GM19328 (cell line): ENCODE measurements around the gene NTM.

ENCODE experiments used
- ATAC-seq: cut with Tn5 transposase; IDR thresholded peaks from one replicate; pipeline ENCODE4 v1.9.1; 2021; ENCODE audit warnings: mild to moderate bottlenecking, moderate library complexity; ENCODE audit not compliant: unreplicated experiment

The NTM gene

DNA sequence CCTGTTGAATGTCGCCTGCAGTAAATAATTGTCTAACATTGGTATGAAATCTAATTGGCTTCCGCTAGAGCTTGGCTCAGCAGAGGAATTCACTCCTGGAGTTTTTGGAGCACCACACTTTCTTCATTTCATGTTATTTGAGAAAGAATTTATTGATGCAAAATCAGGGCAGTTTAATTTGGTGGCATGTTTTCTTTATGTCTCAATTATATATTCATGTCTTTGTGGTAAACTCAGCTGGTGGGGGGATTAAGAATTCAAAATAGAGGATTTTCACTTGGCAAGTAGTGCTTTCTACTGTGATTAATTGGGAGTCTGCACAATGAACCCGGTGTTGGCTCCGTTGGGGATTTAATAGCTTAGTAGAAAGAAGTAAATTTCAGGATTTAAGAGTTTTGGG, 784.4 kb downstream of the NTM start:
- ATAC-seq, result no peak

DNA sequence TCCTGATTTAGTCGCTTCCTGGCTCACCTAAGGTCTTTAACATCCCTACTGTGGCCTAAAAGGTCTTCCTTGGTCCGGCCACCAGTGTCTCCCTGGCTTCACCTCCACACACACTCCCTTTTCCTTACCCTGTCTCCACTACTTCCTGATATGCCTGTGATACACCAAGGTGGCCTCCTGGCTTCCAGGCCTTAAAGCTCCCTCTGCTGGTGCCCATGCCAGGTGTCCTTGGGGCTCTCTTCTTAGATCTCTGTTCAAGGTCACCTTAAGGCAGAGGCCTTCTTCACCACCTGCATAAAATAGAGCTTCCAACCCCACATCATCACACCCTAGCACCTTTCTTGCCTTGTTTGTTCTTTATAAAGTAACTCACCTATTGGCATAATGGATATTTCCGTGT, 787.7 kb downstream of the NTM start:
- no peak for ATAC-seq

DNA sequence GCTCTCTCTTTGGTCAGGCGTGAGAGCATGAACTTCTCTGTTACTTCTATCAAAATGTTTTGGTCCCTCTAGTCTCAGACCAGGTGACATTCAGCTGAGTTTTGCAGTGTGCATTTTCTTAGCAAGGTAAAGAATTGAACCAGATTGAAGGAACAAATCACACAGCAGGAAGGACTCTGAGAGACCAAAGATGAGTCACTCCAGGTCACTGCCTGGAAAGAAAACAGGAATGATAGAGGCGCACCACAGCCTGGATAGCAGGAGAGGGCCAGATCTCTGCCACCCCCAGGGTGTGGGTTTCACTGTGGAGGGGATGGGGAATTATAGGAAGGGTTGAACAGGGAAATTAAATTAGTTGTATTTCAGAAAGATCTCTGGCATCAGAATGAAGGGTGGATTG, 788.3 kb downstream of the NTM start:
- ATAC-seq, result no peak

DNA sequence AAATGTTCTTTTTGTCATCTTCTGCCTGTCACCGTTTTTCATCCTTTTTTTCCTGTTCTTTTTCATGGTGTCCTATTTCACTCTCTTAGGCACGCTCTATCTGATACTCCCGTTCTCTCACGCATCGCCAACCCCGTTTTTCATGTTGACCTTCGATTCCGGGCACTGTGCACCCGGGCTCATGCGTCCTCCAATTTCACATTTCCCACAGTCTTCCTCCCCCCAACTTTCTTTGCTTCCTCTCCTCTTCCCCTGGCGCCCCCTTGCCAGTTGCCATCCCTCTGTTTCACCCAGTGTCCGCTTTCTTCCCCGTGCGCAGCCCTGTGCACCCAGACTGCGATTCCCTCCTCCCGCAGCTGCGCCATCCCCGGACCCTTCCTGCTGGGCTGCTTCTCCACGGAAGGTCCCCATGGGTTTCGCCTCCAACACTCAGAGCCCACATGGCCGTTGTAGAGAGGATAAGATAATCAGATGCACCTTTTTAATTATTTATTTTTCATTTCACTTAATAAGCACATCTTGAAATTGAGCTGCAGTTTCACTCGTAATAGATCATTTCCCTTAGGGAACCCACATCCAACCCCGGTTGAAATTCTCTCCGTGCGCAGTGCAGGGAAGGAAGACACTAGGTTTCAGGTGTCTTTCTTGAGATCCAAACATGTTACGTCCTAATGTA, 791.1 kb downstream of the NTM start:
- no peak for ATAC-seq

DNA sequence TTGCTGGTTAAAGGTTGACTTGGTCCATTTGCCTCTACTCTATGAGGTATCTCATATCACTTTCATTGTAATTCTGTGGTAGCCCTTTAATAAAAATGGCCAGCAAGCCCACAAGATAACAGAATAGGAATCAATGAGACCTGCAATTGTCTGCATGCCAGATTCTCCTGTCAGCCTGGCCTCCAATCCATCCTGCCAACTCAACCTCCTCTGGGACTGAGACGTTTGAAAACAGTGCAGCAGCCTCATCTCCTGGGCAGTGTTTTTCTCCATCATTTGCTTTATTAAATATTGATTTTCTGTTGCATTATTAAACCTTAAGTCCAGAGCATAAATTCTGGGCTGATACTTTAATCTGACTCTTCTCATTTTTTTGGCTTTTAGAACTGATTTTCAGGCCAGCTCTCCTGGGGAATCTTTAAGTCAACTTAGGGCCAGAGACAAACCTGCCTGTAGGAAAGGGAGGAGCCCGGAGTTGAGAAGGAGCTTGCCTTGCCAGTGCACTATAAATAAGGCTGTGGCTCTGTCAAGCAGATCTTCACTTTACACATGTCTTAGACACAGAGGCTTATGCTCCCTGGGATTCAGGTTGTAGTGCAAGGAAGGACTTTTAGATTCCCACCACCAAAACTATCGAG, 798.0 kb downstream of the NTM start:
- ATAC-seq, result no peak

DNA sequence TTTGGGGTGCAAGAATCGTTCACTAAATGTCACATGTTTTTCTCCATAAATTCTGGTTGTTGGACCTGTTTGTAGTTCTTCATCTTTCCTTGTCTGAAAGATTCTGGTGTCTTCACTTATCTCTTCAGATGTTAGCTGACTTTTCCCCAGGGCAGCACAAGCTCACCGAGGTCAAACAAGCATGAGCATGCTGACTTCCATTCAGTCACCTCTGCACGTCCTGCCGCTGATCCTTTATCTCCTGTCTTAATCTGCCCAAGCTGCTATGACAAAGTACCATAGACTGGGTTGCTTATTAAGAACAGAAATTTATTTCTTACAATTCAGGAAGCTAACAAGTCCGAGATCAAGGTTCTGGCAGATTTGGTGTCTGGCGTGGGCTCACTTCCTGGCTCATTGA, 800.6 kb downstream of the NTM start:
- no peak for ATAC-seq

DNA sequence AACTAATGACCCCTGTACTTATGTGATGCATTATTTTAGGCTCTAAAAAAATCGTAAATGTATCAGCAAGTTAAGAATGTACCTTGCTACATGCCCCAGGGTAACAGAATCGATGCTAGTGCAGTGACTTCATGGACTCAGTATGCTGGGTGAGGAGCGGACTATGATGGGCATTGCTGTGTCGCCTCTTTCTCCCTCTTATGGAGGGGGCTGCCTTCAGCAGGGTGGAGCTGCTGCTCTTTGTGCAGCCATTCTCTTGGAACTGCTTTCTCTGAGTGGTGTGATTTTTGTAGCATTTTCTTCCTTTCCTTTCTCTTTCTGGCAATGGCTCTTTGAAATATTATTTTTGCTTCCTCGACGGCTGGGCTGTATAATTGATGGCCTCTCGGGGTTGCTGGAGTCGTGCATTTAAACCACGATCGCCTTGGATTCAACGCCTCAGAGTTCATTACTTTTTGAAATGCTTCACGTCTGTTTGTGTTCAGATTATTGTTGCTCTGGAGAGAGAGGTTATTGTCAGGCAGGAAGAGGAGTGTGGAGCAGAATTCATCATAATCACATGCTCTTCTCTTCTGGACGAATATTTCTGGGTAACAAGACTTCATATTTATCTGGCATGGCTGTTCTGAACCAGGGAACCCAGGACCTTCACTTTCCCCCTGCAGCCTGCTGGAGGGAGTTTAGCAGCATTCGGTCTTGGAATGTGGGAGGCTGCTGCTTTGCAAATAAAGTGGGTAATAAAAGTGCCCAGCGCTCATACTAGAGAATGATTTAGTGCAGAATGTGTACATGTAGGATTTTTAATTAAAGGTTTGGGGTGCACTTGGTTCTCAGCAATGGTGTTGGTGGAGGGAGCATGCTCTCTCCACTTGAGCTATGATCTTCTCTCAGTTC, 804.2 kb downstream of the NTM start:
- ATAC-seq, result no peak

DNA sequence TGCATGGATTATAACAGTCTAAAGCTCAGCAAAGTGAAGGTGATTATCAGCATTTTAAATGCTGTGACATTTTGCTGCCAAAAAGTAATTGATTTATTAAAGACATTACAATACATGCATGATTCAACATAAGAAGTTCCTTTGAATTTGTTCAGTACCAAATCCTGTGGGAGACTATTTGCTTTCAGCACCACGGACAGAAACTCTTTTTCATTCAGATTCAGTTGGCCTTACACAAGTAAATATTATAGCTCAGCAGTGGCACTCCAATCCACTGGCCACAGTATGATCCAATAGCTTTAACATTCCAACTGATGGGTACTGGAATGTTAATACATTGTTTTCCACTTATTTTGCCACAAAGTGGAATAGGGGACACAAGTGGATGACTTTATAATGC, 806.7 kb downstream of the NTM start:
- ATAC-seq, result no peak

DNA sequence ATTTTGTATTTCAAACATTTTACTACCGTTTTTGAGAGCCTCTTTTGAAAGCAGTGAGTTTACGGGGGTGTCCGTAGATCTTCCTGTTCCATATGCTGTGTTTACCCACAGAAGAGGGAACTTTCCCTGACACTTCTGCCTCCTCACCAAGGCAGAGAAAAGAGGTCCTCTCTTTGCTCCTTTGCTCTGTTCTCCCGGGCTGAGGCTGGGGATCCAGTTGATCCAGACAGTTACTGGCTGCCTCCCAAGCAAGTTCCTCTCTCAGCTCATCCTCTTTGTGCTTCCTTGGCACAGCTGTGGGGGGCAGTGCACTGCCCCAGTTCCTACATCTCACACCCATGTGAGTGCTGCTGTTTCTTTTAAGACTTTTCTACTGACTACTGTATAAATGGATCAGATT, 813.7 kb downstream of the NTM start:
- ATAC-seq, result no peak

DNA sequence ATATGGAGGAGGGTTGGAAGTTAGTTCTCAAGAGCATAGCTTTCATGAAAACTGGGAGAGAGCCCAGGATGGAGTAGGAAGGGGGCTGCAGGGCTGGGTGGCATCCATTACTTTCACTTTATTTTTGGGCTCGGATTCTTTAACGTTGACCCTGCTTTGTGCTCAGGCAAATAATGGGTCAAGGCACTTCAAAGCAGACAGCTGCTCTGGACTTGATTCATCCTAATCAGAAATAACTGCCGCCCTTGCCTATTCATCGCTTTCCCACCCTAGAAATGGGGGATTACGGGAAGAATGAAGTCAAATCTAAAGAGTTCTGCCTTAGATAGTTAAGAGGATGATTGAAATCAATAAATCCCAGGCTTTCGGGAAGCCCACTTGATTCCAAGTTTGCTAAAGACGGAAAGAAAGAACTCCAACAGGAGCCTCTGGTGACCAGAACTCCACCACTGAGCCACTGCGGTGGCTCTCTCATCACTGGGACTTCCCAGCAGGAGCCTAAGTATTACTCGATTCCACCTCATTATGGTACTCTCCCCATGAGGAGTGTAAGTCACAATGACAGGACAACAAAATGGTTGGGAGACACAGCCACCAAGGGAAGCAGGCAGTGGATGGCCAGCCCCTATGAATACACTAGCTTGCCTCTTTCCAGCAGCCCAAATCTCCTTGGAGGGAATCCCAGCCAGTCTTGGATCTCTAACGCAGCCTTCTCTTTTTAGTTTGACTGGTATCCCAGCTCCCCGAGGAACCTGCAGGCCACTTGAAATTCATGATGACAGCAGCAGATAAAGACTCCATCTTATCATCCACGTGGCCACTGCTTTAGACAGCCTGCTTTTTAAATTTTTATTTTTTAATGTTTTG, 815.5 kb downstream of the NTM start:
- ATAC-seq, result no peak

DNA sequence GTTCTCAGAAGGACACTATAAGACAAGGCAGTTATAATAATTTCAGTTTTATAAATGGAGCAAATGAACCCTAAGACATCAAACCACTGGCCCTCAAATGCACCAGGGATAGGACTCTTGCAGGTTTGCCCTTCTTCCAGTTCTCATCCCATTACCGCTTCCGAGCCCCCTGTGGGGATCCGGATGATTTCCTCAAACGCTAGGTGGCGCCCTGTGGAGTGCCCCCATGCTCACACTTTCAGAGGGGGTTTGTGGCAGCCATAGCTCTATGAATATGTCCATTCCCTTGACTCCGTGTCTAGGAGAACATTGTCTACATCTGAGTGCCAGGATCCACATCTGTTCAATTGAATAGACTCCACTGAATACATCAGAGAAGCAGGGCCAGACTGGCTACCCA, 816.3 kb downstream of the NTM start:
- no peak for ATAC-seq

DNA sequence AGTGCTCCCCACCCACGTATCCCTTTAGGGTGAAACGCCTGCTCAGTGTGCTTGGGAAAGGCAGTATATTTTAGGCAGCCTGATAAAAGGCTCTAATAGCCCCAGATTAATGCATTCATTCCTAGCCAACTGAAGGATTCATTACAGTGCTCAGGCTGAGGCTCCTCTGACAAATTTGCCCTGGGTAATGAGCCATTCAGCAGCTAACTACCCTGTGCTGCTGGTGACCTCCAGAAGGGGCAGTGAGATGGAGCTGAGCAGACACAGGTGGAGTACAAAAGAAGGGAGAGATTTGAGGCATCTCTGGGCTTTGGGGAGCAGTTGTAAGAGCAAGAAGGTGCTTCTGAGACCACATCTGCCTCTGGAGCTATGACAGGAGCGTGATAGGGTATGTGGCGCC, 817.0 kb downstream of the NTM start:
- no peak for ATAC-seq

DNA sequence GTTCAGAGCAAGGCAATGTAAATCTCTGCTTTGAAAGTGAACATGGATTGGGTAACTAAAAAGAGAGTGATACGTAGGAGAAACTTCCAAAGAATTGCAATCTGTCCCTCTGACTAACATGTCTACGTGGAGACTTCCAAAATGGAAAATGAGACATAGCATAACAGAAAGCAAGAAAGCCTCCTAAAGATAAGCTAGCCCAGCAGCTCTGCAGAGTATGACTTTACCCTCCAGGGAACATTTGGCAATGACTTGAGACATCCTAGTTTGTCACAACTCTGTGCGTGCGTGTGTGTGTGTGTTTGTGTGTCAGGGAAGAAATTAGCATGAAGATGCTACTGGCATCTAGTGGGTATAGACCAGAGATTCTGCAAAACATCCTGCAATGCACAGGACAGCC, 817.4 kb downstream of the NTM start:
- no peak for ATAC-seq

DNA sequence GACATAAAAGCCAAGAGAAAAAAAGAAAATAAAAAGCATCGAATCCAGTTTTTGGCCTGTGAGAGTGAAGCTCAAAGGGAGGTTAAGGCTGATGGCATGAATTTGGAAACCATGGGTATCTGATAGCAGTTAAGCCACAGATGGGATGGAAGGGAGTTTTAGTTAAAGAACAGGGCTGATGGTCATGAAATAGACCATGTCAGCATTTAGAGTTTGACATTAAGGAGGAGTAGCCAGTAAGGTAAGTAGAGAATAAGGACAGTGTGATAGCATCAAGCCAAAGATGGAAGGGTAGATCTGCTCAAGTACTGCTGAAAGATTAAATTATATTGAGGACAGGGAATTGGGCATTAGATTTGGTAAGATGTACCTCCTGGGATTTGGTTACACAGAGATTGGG, 826.5 kb downstream of the NTM start:
- ATAC-seq, result no peak

DNA sequence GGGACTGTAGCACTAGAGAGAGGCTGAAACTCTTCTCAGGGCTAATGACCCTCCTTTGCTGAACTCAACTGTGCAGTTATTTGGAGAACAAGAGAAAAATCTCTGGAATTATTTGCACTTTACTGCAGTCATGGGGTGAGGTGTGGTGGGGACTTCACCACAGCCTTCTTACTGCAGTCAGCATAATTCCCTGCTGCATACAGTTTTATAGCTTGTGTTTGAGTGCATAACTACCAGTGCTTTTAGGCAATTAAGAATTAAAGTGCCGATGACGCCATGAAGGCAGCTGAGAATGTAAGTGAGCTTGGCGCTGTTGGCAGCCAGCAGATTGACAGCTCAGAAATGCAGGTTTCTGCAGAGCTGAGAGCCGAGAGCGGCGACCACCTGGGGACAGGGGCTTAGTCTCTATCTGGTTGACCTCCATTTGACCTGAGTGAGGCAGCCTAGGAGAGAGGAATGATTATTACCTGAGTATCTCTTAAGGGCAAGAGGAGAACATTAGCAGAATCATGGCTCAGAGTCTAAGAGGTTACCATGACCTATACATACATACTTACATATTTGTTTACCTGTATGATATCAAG, 830.0 kb downstream of the NTM start:
- no peak for ATAC-seq

DNA sequence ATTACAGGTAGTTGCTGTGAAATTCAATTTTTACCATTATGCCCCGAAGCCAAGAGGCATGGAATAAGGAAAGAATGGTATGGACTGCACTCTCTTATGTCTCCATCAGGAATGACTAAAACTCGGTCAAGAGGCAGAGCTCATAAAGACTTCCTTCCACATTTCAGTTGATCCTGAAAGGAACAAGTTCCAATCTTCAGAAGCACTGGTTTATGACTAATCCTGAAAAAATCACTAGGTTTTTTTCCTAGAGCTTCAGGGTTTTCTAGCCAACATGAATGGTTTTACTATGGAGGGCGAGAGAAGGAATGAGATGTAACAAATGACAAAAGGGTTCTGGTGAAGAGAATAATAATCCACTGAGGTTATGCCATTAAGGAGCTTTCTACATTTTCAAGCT, 832.2 kb downstream of the NTM start:
- ATAC-seq, result no peak

DNA sequence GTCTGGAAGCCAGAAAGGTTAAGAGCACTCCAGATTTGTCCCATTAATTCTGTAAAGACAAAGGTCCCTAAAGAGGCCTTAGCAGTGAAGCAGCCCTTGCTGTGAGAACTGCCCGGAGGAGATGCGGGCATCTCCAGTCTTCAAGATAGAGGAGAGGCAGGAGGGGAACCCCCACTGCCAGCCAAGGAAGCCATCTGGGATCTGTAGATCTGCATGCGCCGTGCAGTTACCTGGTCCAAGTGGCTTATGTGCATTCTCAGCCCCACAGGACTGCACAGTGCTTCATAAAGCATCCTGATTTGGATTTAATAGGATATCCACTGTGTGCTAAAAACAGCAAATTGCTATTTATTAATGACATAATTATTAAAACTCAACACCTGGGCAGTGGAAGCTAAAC, 834.6 kb downstream of the NTM start:
- no peak for ATAC-seq

DNA sequence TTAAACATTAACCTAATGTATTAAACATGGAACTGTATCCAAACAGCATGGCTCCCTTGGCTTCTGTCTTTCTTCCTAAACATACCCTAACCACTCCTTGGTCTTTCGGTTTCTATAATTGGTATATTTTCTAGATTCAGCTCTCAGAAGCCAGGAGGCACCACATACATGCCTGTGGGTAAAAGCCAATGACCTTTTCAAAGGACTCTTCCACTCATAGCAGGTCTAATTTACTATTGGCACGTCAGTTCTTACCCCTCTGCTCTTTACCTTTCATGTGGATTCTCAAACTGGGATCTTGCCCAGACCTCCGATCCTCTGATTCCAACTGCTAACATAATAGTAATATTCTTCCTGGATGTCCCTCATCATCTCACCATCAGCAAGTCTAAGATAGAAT, 835.1 kb downstream of the NTM start:
- no peak for ATAC-seq

DNA sequence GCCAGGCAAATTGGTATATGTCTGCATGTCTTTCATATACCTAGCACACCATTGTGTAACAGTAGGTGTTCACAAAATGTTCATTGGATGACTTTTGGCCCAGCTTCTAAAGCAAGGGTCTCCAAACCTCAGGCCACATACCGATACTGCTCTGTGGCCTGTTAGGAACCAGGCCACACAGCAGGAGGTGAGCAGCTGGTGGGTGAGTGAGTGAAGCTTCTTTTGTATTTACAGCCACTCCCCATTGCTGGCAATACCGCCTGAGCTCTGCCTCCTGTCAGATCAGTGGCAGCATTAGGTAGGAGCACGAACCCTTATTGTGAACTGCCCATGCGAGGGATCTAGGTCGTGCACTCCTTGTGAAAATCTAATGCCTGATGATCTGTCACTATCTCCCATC, 836.6 kb downstream of the NTM start:
- no peak for ATAC-seq

DNA sequence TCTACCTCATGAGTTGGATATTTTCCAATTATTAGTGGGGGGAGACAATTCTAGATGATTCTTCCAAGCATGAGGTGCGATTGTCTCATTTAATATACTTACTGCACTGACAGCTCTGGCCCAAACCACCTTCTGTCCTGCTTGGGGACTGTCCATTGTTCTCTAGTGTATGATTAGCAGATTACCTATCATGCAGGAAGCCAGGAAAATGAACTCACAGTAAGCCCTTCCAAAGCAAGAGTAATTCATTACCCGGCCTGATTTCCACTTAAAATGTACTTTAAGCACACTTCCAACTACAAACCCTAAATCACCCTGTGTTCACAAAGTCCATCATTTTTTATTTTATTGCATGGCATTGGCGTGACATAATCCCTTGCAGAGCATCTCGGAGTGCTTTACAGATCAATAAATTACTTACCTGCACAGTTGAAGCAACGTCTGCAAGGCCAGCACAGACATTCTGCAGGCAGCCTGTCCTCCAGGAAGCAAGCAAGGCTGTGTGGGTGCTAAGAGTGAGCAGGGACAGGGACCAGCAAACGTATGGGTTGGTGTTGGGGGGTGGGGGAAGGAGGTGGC, 838.2 kb downstream of the NTM start:
- ATAC-seq, result no peak
